ENCODE results near the gene HMGXB4. TPM values are rescaled to one million over a fixed set of nuclear protein-coding genes. Genes with fewer than 3 reads are reported as not detected.

HMGXB4 gene
- total RNA-seq = 8.4 and 15.9 TPM in 2 replicates

GRCh38 chr22:35257321-35258190 is at the start of gene HMGXB4:
Gene HMGXB4, plus strand, starts transcription at chr22:35257493. Its CDS starts 4,898 bp downstream, at chr22:35262391.

GRCh38 chr22:35299673-35300499 is 42.6 kb downstream of the HMGXB4 start, which contains the start of gene TOM1:
Gene TOM1, plus strand, starts transcription at chr22:35299894. Its CDS starts 35 bp downstream, at chr22:35299929.

Other genes with a start within 250 kb of the HMGXB4 start
- not detected in 2 replicates for gene ISX, start 191.3 kb upstream of the HMGXB4 start, total RNA-seq
- 16.0 and 29.6 TPM in 2 replicates for gene TOM1, start 42.4 kb downstream of the HMGXB4 start, total RNA-seq
- gene HMOX1, start 123.6 kb downstream of the HMGXB4 start, total RNA-seq = 61.9 and 85.6 TPM in 2 replicates
- 75.6 and 78.4 TPM in 2 replicates for gene MCM5, start 142.6 kb downstream of the HMGXB4 start, total RNA-seq

All from bladder microvascular endothelial cell (primary cell).